Lower leg skin (tissue), 3 donors: Measurements from ENCODE around the gene SLC39A9.

Source experiments
- CTCF ChIP-seq, 3 donors: fragments of 450-650 bp; IDR thresholded peaks; one replicate each; pipeline ENCODE4 v1.5.1; 2016; ENCODE audit warnings: antibody characterized with exemption in 3 of 3, mild to moderate bottlenecking in 3 of 3, moderate library complexity in 2 of 3
- POLR2A ChIP-seq, 2 donors: fragments of 450-650 bp; IDR thresholded peaks; one replicate each; pipeline ENCODE4 v1.6.1; 2016 to 2017; ENCODE audit warnings: antibody characterized with exemption in 2 of 2, mild to moderate bottlenecking in 1 of 2, moderate library complexity in 1 of 2

- TF ChIP-seq CTCF (IDR thresholded peaks at IDR 0.05) (no peak), POLR2A (IDR thresholded peaks at IDR 0.05) (no peak)
Observed at GRCh38 chr14:69400154-69400553, 1.7 kb downstream of the SLC39A9 start.
